ENCODE measurements around the gene RNU5B-1. TPM values are rescaled to one million over a fixed set of nuclear protein-coding genes. Genes with fewer than 3 reads are reported as not detected.

Gene RNU5B-1
- total RNA-seq, 1 donor from 2014 or later: 19.7 TPM

- no peaks in the 10 kb centered on the region for H3K9me3 Mint-ChIP-seq
- TF ChIP-seq CTCF (IDR thresholded peaks at IDR 0.05; ENCODE audit: unreplicated experiment): no peak
- DNase-seq (ENCODE audit: low spot score in 2 of 2, unreplicated experiment in 2 of 2): no peak
- H3K36me3 Mint-ChIP-seq: peaks cover 25% of the 10 kb centered on the region
- no peak overlapping the region for H3K4me3 Mint-ChIP-seq
- H3K27ac Mint-ChIP-seq: no peak overlapping the region
- H3K4me1 Mint-ChIP-seq: peaks cover 17% of the 10 kb centered on the region
- no peaks in the 10 kb centered on the region for H3K27me3 Mint-ChIP-seq (ENCODE audit: low read depth)
Observed at GRCh38 chr15:65329288-65329983, 25.0 kb downstream of the RNU5B-1 start.

- Mint-ChIP-seq H3K4me3 (no peak overlapping the region), H3K36me3 (peaks cover 25% of the 10 kb centered on the region), H3K27ac (no peak overlapping the region), H3K4me1 (peaks cover 20% of the 10 kb centered on the region), H3K9me3 (no peaks in the 10 kb centered on the region), H3K27me3 (ENCODE audit: low read depth) (no peaks in the 10 kb centered on the region)
- DNase-seq (ENCODE audit: low spot score in 2 of 2, unreplicated experiment in 2 of 2): no peak
- TF ChIP-seq CTCF (IDR thresholded peaks at IDR 0.05; ENCODE audit: unreplicated experiment): no peak
Observed at GRCh38 chr15:65329984-65330735, 25.7 kb downstream of the RNU5B-1 start.

- Mint-ChIP-seq H3K27ac (no peak overlapping the region), H3K9me3 (no peaks in the 10 kb centered on the region), H3K36me3 (peaks cover 25% of the 10 kb centered on the region), H3K4me3 (no peak overlapping the region), H3K27me3 (ENCODE audit: low read depth) (no peaks in the 10 kb centered on the region), H3K4me1 (peaks cover 19% of the 10 kb centered on the region)
- no peak for DNase-seq (ENCODE audit: low spot score in 2 of 2, unreplicated experiment in 2 of 2)
- no peak for TF ChIP-seq CTCF (IDR thresholded peaks at IDR 0.05; ENCODE audit: unreplicated experiment)
Observed at GRCh38 chr15:65330934-65331645, 26.6 kb downstream of the RNU5B-1 start.

GRCh38 chr15:65331811-65332210, 27.3 kb downstream of the RNU5B-1 start:
- Mint-ChIP-seq H3K4me3 (no peak overlapping the region), H3K27ac (no peak overlapping the region), H3K4me1 (peaks cover 21% of the 10 kb centered on the region), H3K36me3 (peaks cover 25% of the 10 kb centered on the region), H3K27me3 (ENCODE audit: low read depth) (no peaks in the 10 kb centered on the region), H3K9me3 (no peaks in the 10 kb centered on the region)
- no peak for DNase-seq (ENCODE audit: low spot score in 2 of 2, unreplicated experiment in 2 of 2)
- no peak for TF ChIP-seq CTCF (IDR thresholded peaks at IDR 0.05; ENCODE audit: unreplicated experiment)

- H3K4me1 Mint-ChIP-seq: peaks cover 25% of the 10 kb centered on the region
- peaks cover 23% of the 10 kb centered on the region for H3K36me3 Mint-ChIP-seq
- no peaks in the 10 kb centered on the region for H3K27me3 Mint-ChIP-seq (ENCODE audit: low read depth)
- no peak for DNase-seq (ENCODE audit: low spot score in 2 of 2, unreplicated experiment in 2 of 2)
- H3K9me3 Mint-ChIP-seq: no peaks in the 10 kb centered on the region
- no peak for TF ChIP-seq CTCF (IDR thresholded peaks at IDR 0.05; ENCODE audit: unreplicated experiment)
- H3K4me3 Mint-ChIP-seq: no peak overlapping the region
- H3K27ac Mint-ChIP-seq: no peak overlapping the region
Observed at GRCh38 chr15:65332391-65333147, 28.1 kb downstream of the RNU5B-1 start.
